ENCODE results near the gene SLC5A10. TPM values are rescaled to one million over a fixed set of nuclear protein-coding genes. Genes with fewer than 3 reads are reported as not detected.

Gene SLC5A10
- total RNA-seq, 6 donors from 2014 or later, result not detected

DNA sequence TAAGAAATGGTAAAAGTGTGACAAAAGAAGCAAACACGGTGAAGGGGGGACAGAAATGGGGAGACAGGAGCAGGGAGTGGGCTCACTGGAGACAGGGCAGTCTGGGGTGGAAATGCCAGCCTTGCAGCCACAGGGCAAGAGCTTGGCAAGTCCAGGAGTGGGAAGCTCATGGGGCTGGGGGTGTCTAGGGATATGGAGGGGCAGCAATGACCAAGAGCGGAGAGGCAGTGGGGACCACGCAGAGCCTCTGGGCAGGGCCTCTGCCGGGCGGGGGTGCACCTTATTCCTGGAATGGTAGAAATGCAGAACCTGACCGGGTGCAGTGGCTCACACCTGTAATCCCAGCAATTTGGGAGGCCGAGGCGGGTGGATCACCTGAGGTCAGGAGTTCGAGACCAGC is 12.6 kb downstream of the SLC5A10 start:
- Histone ChIP-seq H3K4me1 (peaks cover 3 to 27% (median 15%) of the 10 kb centered on the region in 4 donors), H3K9me3 (no peaks in the 10 kb centered on the region), H3K4me3 (no peak overlapping the region), H3K27me3 (no peaks in the 10 kb centered on the region), H3K36me3 (no peaks in the 10 kb centered on the region), H3K27ac (no peak overlapping the region)
- TF ChIP-seq CTCF (IDR thresholded peaks at IDR 0.05), result no peak
- TF ChIP-seq POLR2A (IDR thresholded peaks at IDR 0.05), result no peak
- TF ChIP-seq POLR2AphosphoS5 (IDR thresholded peaks at IDR 0.05), result no peak
- TF ChIP-seq EP300 (IDR thresholded peaks at IDR 0.05), result no peak
- 89 to 94% methylated on average over 8 to 9 of the region's 9 CpGs for WGBS, 2 donors
- ATAC-seq (ENCODE audit: low FRiP score in 2 of 2) (no peak), DNase-seq (no peak)

- Histone ChIP-seq H3K4me1 (peaks cover 3 to 28% (median 16%) of the 10 kb centered on the region in 4 donors), H3K9me3 (no peaks in the 10 kb centered on the region), H3K27me3 (no peaks in the 10 kb centered on the region), H3K36me3 (no peaks in the 10 kb centered on the region), H3K4me3 (no peak overlapping the region), H3K27ac (no peak overlapping the region)
- no peak for TF ChIP-seq CTCF (IDR thresholded peaks at IDR 0.05)
- DNase-seq, result no peak
- WGBS, 2 donors, result 82 to 89% methylated on average over 9 to 13 of the region's 14 CpGs
- no peak for ATAC-seq (ENCODE audit: low FRiP score in 2 of 2)
These were observed 13.7 kb downstream of the SLC5A10 start for GRCh38 chr17:18965530-18966236.

DNA sequence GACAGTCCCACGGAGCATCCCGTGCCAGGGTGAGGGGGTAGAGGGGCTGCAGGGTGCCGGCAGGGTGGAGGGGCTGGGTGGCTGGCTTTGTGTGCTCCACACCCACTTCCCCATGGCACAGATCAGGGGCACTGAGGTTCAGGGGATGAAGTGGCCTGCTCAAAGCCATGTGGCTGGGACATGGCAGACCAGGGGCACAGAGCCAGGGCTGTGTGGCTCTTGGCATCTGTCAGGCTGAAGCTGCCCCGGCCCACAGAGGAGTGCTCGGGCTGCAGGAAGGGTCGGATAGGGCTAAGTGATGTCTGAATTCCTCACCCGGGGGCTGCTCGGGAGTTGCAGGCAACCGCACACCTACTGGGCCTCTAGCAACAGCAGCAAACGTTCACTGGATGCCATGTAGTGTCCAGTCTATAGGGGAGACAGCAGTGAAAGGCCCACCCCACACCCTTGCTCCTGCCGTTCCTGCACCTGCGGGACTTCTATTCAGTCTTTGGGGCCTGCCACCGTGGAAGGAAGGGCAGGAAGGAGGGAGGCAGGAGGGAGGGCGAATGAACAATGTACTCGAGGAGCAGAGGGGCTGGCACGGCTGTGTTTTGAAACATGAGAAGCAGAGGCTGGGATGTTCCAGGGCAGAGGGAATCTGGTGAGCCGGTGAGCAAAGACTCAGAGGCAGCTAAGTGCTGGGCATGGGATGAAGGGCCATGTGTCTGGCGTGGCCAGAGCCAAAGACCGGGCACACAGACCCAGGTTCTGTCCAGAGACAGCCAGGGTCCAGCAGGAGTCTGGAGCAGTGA is 15.1 kb downstream of the SLC5A10 start:
- Histone ChIP-seq H3K4me1 (peaks cover 0 to 22% (median 16%) of the 10 kb centered on the region in 4 donors), H3K27me3 (no peaks in the 10 kb centered on the region), H3K9me3 (no peaks in the 10 kb centered on the region), H3K27ac (no peak overlapping the region), H3K4me3 (no peak overlapping the region), H3K36me3 (peaks cover 0 to 2% (median 0%) of the 10 kb centered on the region in 4 donors)
- 61 to 62% methylated on average over 13 to 19 of the region's 19 CpGs for WGBS, 2 donors
- TF ChIP-seq POLR2A (IDR thresholded peaks at IDR 0.05) (no peak), CTCF (IDR thresholded peaks at IDR 0.05) (no peak), POLR2AphosphoS5 (IDR thresholded peaks at IDR 0.05) (no peak), EP300 (IDR thresholded peaks at IDR 0.05) (no peak)
- ATAC-seq (ENCODE audit: low FRiP score in 2 of 2) (no peak), DNase-seq (no peak)

- ATAC-seq (ENCODE audit: low FRiP score in 2 of 2), result no peak
These were observed 16.0 kb downstream of the SLC5A10 start for GRCh38 chr17:18967916-18968315.

More at GRCh38 chr17:18967916-18968315, 16.0 kb downstream of the SLC5A10 start:
- peaks cover 0 to 22% (median 16%) of the 10 kb centered on the region in 4 donors for H3K4me1 ChIP-seq
- TF ChIP-seq CTCF (IDR thresholded peaks at IDR 0.05), result no peak
- TF ChIP-seq EP300 (IDR thresholded peaks at IDR 0.05), result no peak
- TF ChIP-seq POLR2A (IDR thresholded peaks at IDR 0.05), result no peak
- TF ChIP-seq POLR2AphosphoS5 (IDR thresholded peaks at IDR 0.05), result no peak
- WGBS, 2 donors, result 26 to 34% methylated on average over 2 to 3 of the region's 4 CpGs
- peaks cover 0 to 2% (median 0%) of the 10 kb centered on the region in 4 donors for H3K36me3 ChIP-seq
- H3K27me3 ChIP-seq, result no peaks in the 10 kb centered on the region
- no peak for DNase-seq
- no peak overlapping the region for H3K4me3 ChIP-seq
- H3K9me3 ChIP-seq, result no peaks in the 10 kb centered on the region
- peak overlapping the region in 1 of 4 donors; percentile 51 for H3K27ac ChIP-seq
